SKM-1 (cell line): Measurements from ENCODE around the gene DNM3.
"Not testable (repeated sequence)": the region's sequence is repeated elsewhere in the genome, so short reads cannot be mapped to it uniquely, and the experiment has no call there.

Experiments
- DNase-seq: peaks from one replicate; lab custom pipeline; 2025; ENCODE audit not compliant: unreplicated experiment; lab: John Stamatoyannopoulos, UW

The DNM3 gene

DNA sequence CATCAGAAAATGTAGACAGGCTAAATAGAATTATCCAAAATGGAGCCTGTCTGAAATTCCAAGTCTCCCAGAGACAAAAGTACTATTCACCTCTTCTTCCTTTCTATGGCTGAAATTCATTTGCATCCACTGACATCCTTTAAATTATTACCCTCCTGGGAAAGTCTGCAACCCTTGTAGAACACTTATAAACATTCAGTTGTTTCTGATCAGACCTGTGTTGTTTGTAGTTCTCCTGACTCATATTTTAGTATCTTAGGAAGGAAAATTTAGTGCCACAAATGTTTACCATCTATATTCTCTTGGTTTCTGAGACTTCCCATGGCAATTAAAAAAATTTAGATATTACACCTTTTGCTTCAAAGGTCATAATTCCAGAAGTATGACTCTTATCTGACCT lies 509.6 kb downstream of the DNM3 start:
- DNase-seq = no peak

GRCh38 chr1:172351346-172351745 lies 510.0 kb downstream of the DNM3 start:
- no peak for DNase-seq

- DNase-seq = no peak
These were observed 510.5 kb downstream of the DNM3 start for GRCh38 chr1:172351754-172352161.

GRCh38 chr1:172352435-172352834 lies 511.1 kb downstream of the DNM3 start:
- DNase-seq = no peak

DNA sequence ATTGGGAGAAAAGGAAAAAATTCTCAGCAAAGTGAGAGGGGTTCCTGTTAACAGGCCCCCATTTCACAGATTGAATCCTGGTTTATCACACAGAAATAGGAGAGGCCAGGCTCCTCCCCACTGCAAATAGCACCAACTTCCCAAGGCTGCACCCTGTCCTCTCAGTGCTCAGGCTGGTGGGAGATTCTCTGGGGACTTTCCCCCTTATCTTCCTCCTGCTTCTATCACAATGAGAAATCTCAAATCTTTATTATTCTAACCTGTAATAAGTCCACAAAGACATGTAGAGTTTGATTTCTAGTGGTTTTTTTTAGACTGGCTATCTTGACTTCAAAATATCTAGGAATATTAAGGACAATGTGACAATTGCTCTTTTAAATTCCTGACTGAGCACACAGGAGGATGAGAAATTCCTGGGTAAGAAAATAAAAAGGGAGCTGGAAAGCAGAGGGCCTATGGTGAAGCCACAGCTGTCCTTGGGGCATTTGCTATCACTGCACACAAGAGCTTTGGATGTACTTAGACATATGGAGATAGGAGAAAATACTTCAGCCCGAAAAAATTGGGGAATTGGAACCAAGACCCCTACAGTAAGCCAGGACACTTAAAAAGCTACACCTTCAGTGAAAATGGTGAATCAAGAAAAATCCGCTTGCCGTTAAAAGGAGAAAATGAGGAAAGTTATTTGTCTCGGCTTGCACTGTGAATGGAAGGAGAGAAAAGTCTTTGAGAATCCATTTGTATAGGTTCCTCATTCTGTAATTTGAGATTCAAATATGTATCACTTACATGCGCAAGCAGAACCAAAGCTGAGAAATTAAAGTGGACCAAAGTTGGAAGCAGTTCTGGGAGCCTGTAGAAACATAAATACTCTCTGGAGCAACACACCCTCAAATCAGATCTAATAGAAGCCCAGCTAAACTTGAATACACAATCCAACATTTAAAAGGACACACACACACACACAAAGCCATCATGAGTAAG lies 513.3 kb downstream of the DNM3 start:
- DNase-seq = no peak

- no peak for DNase-seq
These were observed 515.3 kb downstream of the DNM3 start for GRCh38 chr1:172356620-172357019.

DNA sequence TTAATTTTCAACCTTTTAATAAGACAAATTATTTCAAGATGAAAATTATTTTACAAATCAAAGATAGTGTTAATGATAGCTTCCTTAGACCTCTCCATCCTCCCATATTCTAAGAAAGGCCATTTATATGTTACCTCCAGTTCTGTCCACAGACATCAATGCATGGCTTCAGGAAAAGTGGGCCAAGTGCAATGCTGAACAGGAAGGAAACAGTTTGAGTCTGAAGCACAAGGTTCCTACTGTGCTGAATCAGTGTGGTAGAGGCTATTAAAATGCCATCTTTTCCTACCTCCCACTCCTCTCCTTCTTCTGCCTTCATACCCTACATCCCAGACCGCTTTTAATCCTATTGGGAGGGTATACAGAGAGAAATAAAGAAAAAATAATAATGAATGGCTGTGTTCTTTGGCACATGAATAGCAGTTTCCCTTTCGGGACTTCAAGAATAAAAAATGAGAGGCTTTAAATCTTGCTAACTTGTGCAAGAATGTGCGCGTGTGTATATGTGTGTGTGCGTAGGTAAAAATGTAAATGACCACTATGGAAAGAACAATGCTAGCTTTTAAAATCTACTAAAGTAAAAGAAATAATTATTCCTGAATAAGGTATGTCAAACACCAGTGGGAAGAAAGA lies 516.6 kb downstream of the DNM3 start:
- DNase-seq = no peak

- DNase-seq = no peak
These were observed 518.2 kb downstream of the DNM3 start for GRCh38 chr1:172359491-172359999.

DNA sequence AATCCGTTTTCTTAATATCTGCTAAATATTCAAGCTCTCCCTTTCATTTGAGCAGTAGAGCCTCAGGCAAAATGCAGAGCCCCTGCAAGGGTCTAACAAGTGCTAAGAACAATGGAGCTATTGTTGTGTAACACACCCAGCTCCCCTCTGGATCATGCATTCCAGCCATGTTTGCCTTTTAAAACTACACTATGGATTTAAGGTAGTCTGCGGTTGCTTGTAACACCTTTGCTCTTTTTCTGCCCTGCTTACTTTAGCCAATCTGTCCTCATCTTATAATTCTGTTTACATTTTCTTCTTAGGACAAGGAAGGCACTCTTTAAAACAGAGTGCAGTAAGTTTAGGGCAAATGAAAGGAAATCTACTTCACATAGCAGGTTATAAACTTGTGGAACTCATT lies 519.2 kb downstream of the DNM3 start:
- no peak for DNase-seq

GRCh38 chr1:172360985-172361384 lies 519.7 kb downstream of the DNM3 start:
- no peak for DNase-seq

- DNase-seq = no peak
These were observed 522.6 kb downstream of the DNM3 start for GRCh38 chr1:172363852-172364251.

GRCh38 chr1:172371646-172372045 lies 530.3 kb downstream of the DNM3 start:
- not testable (repeated sequence) for DNase-seq

DNA sequence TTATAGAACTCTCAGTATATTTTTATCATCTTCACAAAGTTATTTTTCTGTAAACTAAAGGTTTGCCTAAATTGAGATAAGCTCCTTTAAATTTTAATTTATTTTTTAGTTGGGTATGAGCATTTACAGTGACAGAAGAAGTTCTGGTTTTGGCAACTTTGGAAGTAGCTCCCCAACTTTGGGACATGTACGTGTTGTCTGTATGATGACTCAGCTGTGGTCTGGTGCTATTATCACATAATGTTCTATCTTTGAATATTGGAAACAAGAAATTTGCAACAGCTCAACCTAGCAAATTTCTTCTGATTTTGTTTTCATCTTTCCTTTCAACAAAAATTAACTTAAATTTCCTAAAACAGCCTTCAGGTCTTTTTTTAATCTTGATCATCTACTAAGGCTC lies 532.6 kb downstream of the DNM3 start:
- no peak for DNase-seq

DNA sequence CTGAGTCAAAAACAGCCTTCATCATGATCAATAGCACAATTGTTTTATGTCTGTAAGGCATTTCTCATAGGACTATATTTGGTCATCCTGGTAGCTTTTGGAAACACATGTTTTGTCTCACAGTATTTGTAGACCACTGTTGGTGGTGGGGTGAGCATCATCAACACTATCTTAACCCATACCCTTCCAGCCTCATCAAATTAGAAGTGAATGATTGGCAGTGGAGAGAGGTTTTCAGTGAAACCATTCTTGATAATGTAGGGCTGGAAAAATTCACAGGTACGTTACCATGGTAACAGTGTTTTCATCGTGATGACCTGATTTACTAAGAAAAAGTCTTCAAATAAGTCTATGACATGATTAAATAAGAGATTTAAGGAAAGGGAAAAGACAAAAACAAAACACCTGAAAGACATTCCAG lies 533.9 kb downstream of the DNM3 start:
- DNase-seq = no peak

DNA sequence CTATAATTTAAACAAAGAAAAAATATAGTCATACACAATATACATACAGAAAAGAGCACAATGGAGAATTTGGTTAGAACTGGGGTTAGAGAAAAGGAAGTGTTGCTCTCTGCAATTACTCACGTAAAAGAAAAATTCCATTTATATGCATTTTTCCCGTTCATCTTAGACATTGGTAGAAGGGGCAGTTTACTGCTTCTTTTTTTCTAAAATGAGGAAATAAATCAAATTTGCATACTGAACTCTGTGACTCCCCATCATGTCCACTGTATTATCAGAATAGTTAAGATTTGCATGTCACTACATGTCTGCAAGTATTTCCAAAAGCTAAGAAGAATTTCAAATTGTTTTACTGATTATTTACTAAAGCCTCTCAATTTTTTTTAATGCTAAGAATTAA lies 535.1 kb downstream of the DNM3 start:
- DNase-seq = no peak

- no peak for DNase-seq
These were observed 536.3 kb downstream of the DNM3 start for GRCh38 chr1:172377565-172377964.

DNA sequence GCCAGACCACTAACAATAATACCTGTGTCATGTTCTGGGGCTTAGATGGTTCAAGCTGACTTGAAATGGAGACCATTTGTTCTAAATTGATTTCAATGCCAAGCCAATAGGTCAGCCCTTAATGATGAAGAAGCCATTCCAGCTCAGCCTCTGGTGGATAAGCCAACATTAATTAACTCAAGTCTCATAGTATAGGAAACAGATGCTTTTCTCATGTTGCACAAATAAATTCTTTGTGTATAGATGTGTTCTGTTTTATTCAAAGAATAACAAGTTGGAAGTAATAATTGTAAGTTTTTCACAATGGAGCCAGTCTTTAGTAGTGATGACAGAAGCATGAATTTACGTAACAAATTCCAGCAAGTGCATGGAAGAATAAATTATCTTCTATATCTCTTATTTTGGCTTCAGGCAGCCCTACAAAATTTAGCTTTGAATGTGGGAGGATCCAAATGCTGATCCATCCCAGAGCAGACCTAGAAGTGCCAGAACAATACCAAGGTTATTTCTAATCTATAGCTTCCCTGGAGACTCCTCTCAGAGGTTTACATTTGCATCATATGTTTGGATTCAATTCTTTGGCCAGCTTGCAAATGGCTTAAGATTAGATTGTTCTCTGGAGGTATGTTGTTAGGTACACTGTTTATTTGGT lies 536.9 kb downstream of the DNM3 start:
- no peak for DNase-seq

DNA sequence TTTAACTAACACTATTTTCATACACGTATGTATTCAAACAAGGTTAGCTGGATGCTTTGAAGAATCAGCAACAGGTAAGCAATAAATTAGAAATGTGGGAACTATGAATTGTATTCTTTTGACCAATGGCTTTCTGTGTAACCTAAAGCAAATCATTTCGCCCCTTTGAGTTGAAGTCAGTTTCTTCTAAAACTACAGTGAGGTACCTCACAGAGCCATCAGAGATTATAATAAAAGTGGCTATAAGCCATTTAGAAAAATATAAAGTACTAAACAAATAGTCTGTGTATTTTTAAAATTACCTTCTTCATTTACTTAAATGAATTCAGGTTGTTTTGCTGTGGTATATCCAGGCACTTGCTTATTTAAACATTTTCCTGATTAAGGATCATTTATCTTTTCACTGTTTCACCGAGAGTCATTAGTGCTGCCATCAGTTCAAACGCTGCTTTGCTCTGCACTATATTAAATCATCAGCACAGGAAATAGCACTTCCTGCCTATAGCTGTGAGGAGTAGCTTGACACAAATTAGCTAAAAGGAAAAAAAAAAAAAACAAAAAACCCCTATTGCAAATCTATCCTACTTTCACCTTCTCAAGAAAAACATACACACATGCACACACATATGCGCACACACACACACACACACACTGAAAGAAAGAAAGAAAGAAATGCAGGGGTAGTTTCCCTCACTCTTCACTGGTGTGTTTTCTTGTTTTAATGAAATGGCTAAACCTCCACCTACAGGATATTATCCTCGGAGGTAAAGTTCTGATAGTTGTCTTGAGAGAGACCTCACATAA lies 539.3 kb downstream of the DNM3 start:
- no peak for DNase-seq

DNA sequence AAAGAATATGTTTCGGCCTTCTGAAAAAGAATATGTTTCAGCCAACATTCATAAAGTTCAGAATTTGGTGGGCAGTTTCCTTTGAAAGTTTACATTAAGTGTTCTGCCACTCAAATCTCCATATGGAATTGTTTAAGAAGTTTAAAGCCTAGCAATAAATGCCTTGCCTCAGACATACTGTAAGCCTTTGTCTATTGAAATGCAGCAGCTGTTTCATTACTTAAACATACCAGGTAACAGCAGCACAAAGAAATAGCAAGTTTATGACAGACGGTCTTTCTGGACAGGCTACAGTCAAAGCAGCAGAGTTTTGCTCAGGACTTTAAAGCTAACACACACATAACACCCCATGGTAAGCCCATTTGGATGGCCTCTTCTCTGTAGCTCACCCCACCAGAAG lies 540.6 kb downstream of the DNM3 start:
- DNase-seq = no peak

DNA sequence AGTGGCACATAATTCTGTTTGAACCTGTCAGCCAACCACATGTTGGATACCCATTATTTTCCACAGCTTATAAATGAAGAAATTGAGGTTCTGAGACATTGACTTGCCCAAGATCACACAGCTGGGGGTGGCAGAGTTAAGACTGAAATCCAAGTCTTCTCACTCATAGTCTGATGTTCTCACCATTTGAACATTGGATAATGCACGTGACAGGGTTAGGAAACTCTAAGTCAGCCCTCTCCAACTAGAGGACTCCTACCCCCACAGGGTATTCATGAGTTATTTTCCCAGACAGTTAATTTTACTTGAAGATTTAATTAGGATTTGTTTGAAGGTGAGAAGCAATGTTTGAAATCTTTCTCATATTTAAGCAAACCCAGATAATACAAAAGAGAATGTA lies 541.1 kb downstream of the DNM3 start:
- DNase-seq = no peak

GRCh38 chr1:172382990-172383389 lies 541.7 kb downstream of the DNM3 start:
- DNase-seq = no peak
